NCI-H748 treated with DMSO at 0.1 percent for 48 hours (cell line): ENCODE results near the gene PGS1.

Experiments
- DNase-seq: peaks from one replicate; lab custom pipeline; 2025; lab: John Stamatoyannopoulos, UW

The PGS1 gene

GRCh38 chr17:78364436-78365281 is 13.8 kb upstream of the PGS1 start:
- DNase-seq, result no peak

- no peak for DNase-seq
Observed at GRCh38 chr17:78365561-78366108, 12.8 kb upstream of the PGS1 start.

GRCh38 chr17:78366109-78366848 is 12.2 kb upstream of the PGS1 start:
- DNase-seq, result no peak

- DNase-seq, result no peak
Observed at GRCh38 chr17:78367193-78367592, 11.3 kb upstream of the PGS1 start.

- no peak for DNase-seq
Observed at GRCh38 chr17:78368348-78368747, 10.1 kb upstream of the PGS1 start.

- no peak for DNase-seq
Observed at GRCh38 chr17:78368854-78369495, 9.5 kb upstream of the PGS1 start.

- DNase-seq, result no peak
Observed at GRCh38 chr17:78369791-78370381, 8.6 kb upstream of the PGS1 start.

- DNase-seq, result no peak
Observed at GRCh38 chr17:78371056-78371455, 7.4 kb upstream of the PGS1 start.

GRCh38 chr17:78372841-78373240 is 5.6 kb upstream of the PGS1 start:
- DNase-seq, result no peak

- no peak for DNase-seq
Observed at GRCh38 chr17:78374189-78374588, 4.3 kb upstream of the PGS1 start.

GRCh38 chr17:78374631-78375274 is 3.7 kb upstream of the PGS1 start:
- DNase-seq, result no peak

- no peak for DNase-seq
Observed at GRCh38 chr17:78375401-78376151, 2.9 kb upstream of the PGS1 start.

GRCh38 chr17:78376161-78376560 is 2.3 kb upstream of the PGS1 start:
- no peak for DNase-seq

- no peak for DNase-seq
Observed at GRCh38 chr17:78377858-78378224, 608 bp upstream of the PGS1 start.

GRCh38 chr17:78379131-78379491 is 662 bp downstream of the PGS1 start:
- no peak for DNase-seq

- no peak for DNase-seq
Observed at GRCh38 chr17:78380370-78380769, 1.9 kb downstream of the PGS1 start.

GRCh38 chr17:78381601-78382232 is 3.3 kb downstream of the PGS1 start:
- no peak for DNase-seq

GRCh38 chr17:78383725-78384471 is 5.4 kb downstream of the PGS1 start:
- no peak for DNase-seq

- no peak for DNase-seq
Observed at GRCh38 chr17:78384479-78385175, 6.2 kb downstream of the PGS1 start.
